ENCODE results near the gene PROSER2. TPM values are rescaled to one million over a fixed set of nuclear protein-coding genes. Genes with fewer than 3 reads are reported as not detected.

PROSER2 gene
- total and polyA plus RNA-seq, 12 donors, result 0.34 to 1.6 (median 0.76) TPM

DNA sequence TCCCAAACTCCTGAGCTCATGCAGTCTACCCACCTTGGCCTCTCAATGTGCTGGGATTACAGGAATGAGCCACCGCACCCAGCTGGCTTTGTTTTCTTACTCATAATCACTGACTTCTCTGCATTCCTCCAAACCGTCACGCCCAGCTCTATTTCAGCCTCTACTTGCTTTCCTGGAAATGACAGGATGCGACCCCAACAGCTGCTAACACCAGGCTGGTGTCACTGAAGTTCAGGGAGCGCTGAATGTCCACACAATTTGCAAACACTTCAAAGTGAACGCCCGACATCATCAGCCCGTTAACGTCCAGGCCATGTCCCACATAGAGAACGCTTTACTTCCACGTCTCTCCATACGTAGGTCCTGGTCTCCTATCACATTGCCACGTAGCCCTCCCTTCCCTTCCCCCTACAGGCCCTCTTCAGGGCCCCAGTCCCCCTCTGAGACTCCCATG, 12.8 kb upstream of the PROSER2 start:
- H3K4me3 ChIP-seq, result no peak overlapping the region
- intact Hi-C loops (cut with DNase I), result no loop called here
- H3K27ac ChIP-seq, result no peak overlapping the region
- H3K27me3 ChIP-seq, result peaks cover 0 to 23% (median 4%) of the 10 kb centered on the region in 7 donors
- H3K9me3 ChIP-seq, result no peaks in the 10 kb centered on the region
- no peak for DNase-seq
- peak in 1 of 8 donors; percentile 25 for ATAC-seq
- TF ChIP-seq, protein P1, sequence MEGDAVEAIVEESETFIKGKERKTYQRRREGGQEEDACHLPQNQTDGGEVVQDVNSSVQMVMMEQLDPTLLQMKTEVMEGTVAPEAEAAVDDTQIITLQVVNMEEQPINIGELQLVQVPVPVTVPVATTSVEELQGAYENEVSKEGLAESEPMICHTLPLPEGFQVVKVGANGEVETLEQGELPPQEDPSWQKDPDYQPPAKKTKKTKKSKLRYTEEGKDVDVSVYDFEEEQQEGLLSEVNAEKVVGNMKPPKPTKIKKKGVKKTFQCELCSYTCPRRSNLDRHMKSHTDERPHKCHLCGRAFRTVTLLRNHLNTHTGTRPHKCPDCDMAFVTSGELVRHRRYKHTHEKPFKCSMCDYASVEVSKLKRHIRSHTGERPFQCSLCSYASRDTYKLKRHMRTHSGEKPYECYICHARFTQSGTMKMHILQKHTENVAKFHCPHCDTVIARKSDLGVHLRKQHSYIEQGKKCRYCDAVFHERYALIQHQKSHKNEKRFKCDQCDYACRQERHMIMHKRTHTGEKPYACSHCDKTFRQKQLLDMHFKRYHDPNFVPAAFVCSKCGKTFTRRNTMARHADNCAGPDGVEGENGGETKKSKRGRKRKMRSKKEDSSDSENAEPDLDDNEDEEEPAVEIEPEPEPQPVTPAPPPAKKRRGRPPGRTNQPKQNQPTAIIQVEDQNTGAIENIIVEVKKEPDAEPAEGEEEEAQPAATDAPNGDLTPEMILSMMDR (IDR thresholded peaks at IDR 0.05), result no peak
- H3K36me3 ChIP-seq, result no peaks in the 10 kb centered on the region
- H3K4me1 ChIP-seq, result peaks cover 0 to 10% (median 0%) of the 10 kb centered on the region in 9 donors
- 46 to 53% methylated on average over 13 of the region's 13 CpGs for WGBS, 2 donors

DNA sequence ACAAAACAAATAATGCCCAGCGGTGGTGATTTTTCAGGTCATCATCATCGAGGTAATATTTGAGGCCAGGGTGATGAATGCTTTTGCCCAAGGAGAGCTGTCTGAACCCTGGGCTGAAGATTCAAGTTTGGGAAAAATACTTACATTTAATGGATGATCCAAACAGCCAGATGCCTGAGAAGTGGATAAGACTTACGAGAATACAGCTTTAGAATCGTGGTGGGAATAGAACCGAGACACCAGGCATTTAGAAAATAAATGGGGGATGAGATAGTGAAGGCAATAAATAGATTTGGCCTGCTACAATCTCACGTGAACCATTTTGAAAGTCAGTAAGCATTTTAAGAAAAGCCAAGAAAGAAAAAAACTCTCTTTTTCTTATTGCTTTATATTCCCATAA, 12.2 kb upstream of the PROSER2 start:
- no peak overlapping the region for H3K4me3 ChIP-seq
- H3K27ac ChIP-seq, result no peak overlapping the region
- peaks cover 0 to 10% (median 0%) of the 10 kb centered on the region in 9 donors for H3K4me1 ChIP-seq
- WGBS, 2 donors, result 76 to 81% methylated on average over 6 of the region's 6 CpGs
- H3K27me3 ChIP-seq, result peaks cover 0 to 20% (median 4%) of the 10 kb centered on the region in 7 donors
- no peak for DNase-seq
- intact Hi-C loops (cut with DNase I), result no loop called here
- H3K36me3 ChIP-seq, result no peaks in the 10 kb centered on the region
- no peaks in the 10 kb centered on the region for H3K9me3 ChIP-seq
- no peak for ATAC-seq
- TF ChIP-seq, protein P1 (IDR thresholded peaks at IDR 0.05), result no peak

DNA sequence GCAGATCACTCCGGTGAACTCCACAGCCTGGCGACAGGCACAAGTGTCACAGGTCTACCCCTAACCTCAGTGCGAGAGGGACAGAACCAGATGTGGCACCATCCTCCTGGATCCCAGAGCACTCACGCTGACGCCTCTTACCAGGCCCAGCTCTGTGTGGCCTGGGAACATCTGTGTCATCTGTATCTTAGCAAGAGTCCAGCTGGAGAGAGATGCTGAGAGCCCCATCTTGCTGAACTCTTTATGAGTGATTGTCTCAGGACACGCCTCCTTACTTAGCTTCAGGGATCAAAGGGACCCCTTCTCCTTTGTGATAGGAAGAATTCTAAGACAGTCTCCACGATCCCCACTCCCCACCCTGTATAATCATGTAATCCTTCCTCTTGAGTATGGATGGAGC, 10.0 kb upstream of the PROSER2 start:
- intact Hi-C loops (cut with DNase I), result no loop called here
- TF ChIP-seq, protein P1 (IDR thresholded peaks at IDR 0.05), result no peak
- WGBS, 2 donors, result 93 to 94% methylated on average over 7 of the region's 7 CpGs

DNA sequence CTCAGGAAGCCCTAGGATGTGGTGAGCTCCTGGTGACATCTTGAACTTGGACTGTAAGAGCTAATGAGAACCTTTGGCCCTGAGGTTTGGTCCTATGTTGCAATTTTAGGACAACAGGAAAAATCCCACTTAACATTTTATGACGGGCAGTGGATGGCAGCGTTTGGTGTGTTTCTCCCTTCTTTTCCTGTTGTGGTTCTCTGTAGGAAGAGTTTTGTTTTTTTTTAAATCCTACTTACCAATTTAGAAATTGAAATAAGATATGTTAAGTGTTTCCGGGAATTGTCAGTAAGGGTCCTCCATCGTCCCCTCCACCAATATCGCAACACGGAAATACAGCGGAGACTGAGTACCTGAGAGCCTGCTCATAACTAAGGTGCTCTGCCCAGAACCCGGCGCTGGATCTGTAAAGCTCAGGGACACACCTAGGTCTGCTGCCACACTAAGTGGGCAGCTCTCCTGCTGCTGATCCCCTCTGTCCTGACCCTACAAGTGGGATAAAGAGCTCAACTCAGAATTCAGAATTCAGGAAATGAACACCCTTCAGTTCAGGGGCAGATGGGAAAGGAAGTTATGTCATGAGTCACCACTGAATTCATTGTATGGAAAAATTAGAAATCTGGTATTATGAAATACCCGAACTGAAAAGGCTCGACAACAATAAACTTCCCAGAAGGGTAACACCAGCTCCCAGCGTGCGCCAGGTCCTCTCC, 9.1 kb upstream of the PROSER2 start:
- WGBS, 2 donors, result 60 to 76% methylated on average over 13 of the region's 13 CpGs
- Histone ChIP-seq H3K27me3 (peaks cover 0 to 15% (median 4%) of the 10 kb centered on the region in 7 donors), H3K4me3 (no peak overlapping the region), H3K4me1 (peaks cover 0 to 10% (median 0%) of the 10 kb centered on the region in 9 donors), H3K27ac (peak overlapping the region in 1 of 10 donors; percentile 29), H3K9me3 (no peaks in the 10 kb centered on the region), H3K36me3 (no peaks in the 10 kb centered on the region)
- ATAC-seq (peak in 1 of 8 donors; percentile 24), DNase-seq (no peak)
- intact Hi-C loops (cut with DNase I), result no loop called here
- TF ChIP-seq, protein P1 (IDR thresholded peaks at IDR 0.05), result no peak

More for the DNA sequence above, 10.0 kb upstream of the PROSER2 start:
- Histone ChIP-seq H3K4me1 (peaks cover 0 to 10% (median 0%) of the 10 kb centered on the region in 9 donors), H3K27me3 (peaks cover 0 to 20% (median 4%) of the 10 kb centered on the region in 7 donors), H3K9me3 (no peaks in the 10 kb centered on the region), H3K4me3 (no peak overlapping the region), H3K27ac (no peak overlapping the region), H3K36me3 (no peaks in the 10 kb centered on the region)
- DNase-seq (no peak), ATAC-seq (no peak)

Measured in heart right ventricle (tissue), 16 donors.